AG04449 (cell line): Measurements from ENCODE around the gene DYRK1A.

Experiments used
- CTCF ChIA-PET: fragments of 350-600 bp; formaldehyde crosslinking; extraction: SDS; loops from one replicate; lab custom pipeline; 2021; ENCODE audit warnings: antibody characterized with exemption; lab: Yijun Ruan, JAX
- POLR2A ChIA-PET: fragments of 400-600, 350-600 bp; formaldehyde crosslinking; extraction: SDS; loops from one replicate; lab custom pipeline; 2020; ENCODE audit warnings: antibody characterized with exemption, inconsistent platforms; lab: Yijun Ruan, JAX
- DNase-seq: peaks from one replicate; pipeline ENCODE4 v3.0.0-alpha.2; 2010; ENCODE audit warnings: low read depth, low spot score
- H3K4me3 ChIP-seq: 2 replicates; pipeline ENCODE4 v1.5.1; 2011; ENCODE audit warnings: low read depth, mild to moderate bottlenecking, control low read depth, low read length
- TF ChIP-seq, protein P1 (sequence below): IDR thresholded peaks from one replicate; pipeline ENCODE4 v1.5.1; 2011; ENCODE audit warnings: mild to moderate bottlenecking, moderate library complexity, low read length, control low read depth, inconsistent platforms; ENCODE audit not compliant: insufficient read depth; ENCODE audit errors: missing control alignments

Gene DYRK1A

DNA sequence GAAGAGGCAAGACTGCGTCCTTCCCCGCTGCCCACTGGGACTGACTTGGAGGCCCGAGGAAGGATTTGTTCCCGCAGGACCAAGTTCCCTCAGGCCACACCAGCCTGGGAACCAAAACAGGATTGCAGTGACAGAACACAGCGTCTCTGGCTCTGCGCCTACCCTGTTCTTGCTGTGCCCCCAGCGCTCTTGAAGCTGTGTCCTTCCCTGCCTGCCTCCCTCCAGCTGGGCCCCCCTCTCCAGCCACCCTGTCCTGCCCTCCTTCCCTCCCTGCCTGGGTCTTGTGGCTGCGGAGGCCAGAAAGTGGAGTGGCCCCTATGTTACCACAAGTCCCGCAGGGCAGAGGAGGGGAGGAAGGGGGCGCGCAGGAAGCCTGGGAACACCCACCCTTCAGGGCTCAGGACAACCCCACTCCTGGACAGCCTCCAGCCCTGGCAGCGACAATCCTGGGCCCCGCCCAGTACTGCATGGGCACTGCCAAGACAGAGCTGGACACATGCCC is 164.9 kb downstream of the DYRK1A start:
- POLR2A ChIA-PET: no interaction called here
- TF ChIP-seq, protein P1, sequence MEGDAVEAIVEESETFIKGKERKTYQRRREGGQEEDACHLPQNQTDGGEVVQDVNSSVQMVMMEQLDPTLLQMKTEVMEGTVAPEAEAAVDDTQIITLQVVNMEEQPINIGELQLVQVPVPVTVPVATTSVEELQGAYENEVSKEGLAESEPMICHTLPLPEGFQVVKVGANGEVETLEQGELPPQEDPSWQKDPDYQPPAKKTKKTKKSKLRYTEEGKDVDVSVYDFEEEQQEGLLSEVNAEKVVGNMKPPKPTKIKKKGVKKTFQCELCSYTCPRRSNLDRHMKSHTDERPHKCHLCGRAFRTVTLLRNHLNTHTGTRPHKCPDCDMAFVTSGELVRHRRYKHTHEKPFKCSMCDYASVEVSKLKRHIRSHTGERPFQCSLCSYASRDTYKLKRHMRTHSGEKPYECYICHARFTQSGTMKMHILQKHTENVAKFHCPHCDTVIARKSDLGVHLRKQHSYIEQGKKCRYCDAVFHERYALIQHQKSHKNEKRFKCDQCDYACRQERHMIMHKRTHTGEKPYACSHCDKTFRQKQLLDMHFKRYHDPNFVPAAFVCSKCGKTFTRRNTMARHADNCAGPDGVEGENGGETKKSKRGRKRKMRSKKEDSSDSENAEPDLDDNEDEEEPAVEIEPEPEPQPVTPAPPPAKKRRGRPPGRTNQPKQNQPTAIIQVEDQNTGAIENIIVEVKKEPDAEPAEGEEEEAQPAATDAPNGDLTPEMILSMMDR: no peak
- CTCF ChIA-PET: no interaction called here
- H3K4me3 ChIP-seq: no peak overlapping the region
- DNase-seq: no peak

DNA sequence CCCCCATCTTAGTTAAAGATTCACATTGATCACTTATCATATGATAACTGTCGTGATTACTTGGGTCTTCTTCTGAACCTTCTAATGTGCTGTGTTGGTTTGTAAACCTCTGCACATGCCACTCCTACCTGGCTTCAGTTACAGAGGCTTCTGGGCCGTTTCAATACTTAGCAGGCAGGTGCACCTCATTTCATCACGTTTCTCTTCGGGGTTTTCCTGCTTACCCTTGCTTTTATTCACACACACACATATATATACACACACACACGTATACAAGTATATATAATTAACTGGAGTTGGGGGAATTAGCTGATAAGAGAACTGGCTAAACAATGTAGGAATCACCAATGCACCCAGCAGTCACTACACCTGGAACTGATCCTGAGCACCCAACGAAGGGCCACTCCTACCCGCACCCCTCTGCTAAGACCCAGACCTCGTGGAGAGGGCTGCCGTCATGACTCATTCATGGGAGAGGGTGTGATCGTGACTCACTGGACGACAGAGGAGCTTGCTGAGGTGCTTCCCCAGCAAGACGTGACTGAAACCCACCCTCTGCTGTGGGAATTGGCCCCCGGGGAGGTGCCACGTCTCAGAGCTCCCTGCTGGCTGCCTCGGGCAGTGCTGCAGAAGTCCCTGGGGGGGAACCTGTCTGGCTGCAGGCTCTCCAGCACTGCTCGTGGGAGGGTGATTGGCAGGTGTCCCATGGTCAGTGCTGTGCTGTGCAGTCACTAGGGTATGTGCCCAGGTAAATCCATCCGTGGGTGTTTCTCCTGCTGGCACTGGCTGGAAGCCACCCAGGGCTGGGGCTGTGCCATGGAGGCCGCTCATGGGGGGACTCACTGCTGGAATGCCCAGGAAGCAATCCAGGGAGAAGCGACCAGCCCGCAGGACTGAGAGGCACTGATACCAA is 166.6 kb downstream of the DYRK1A start:
- no peak overlapping the region for H3K4me3 ChIP-seq
- DNase-seq: no peak
- TF ChIP-seq, protein P1: no peak
- ChIA-PET CTCF (no interaction called here), POLR2A (no interaction called here)

DNA sequence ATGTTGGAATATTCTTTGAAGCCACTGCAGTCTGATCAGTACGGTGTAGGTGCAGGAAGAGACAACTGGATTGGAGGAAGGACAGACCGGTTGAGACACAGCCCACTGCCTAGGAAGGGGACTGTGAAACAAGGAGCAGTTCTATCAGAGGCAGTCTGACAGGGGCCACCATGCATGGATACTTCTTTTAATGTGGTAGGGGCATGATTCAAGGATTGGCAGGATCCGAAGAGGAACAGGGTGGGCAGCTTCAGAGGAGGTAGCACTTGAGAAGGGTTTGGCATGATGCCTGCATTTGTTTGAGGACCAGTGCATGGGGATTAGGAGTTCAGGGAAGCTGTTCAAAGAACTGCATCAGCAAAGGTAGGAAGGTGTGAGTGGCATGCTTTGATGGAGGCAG is 167.9 kb downstream of the DYRK1A start:
- CTCF ChIA-PET: no interaction called here
- DNase-seq: no peak
- no peak overlapping the region for H3K4me3 ChIP-seq
- POLR2A ChIA-PET: no interaction called here
- TF ChIP-seq, protein P1: no peak

DNA sequence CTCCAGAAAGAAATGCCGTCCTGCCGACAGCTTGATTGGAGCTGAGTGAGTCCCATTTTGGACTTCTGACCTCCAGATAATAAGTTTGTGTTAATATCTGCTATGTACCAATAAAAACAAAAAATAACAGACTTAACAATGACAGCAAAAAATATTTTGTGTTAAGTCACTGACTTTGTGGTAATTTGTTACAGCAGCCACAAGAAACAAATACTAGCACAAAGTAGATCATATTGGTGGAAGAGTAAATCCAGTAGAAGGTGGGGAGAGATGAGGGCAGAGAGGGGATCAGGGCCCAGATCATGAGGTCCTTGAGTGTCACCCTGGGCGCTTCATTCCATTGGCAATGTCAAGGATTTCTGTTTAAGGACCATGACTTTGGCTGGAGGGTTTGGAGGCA is 168.6 kb downstream of the DYRK1A start:
- no peak overlapping the region for H3K4me3 ChIP-seq
- DNase-seq: no peak
- TF ChIP-seq, protein P1: no peak
- CTCF ChIA-PET: no interaction called here
- POLR2A ChIA-PET: no interaction called here

DNA sequence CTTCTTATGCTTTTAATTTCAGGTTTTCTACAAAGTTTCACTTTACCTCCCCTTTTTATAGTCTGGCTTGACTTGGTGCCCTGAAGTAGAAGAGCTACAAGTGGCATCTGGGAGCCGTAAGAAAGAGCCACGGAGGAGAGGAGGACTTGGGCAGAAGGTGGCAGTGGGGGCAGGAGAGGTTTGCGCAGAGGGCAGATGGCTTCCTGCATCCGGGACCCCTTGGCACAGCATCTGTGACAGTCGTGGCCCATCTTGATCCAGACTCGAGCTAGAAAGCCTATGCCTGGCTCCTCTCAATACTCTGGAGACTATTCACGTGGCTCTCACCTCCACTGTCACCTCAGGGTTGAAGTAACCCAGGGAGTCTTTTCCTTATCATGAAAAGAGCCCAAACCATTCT is 169.1 kb downstream of the DYRK1A start:
- no peak overlapping the region for H3K4me3 ChIP-seq
- TF ChIP-seq, protein P1: no peak
- no peak for DNase-seq
- CTCF ChIA-PET: no interaction called here
- POLR2A ChIA-PET: no interaction called here

DNA sequence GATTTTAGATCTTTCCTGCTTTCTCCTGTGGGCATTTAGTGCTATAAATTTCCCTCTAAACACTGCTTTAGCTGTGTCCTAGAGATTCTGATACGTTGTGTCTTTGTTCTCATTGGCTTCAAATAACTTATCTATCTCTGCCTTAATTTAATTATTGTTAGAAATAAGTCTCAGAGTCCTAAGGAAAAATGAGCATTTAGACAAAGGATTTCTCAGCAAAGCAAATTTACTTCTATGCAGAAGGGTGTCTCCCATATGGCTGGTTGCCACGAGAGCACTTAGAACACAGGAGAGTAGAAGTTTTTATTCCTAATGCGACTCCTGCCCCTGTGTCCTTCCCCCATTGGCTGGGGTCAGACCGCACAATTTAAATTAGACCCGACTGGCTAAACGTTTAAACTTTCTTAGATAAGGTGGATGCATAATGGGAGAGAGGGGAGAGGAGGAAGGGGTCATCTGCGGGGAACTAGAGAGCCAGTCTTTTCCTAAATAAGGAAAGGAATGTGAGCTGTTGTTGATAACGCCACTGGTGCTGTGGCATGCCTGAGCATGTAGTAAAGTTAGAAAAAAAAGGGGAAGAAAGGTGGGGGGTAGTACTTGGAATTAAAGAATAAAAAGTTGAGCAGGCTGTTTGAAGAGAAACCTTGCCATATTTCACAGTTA is 170.2 kb downstream of the DYRK1A start:
- DNase-seq: no peak
- TF ChIP-seq, protein P1: no peak
- POLR2A ChIA-PET: no interaction called here
- CTCF ChIA-PET: no interaction called here
- no peak overlapping the region for H3K4me3 ChIP-seq
